Measurements from ENCODE around the gene CPNE4.

Gene CPNE4

DNA sequence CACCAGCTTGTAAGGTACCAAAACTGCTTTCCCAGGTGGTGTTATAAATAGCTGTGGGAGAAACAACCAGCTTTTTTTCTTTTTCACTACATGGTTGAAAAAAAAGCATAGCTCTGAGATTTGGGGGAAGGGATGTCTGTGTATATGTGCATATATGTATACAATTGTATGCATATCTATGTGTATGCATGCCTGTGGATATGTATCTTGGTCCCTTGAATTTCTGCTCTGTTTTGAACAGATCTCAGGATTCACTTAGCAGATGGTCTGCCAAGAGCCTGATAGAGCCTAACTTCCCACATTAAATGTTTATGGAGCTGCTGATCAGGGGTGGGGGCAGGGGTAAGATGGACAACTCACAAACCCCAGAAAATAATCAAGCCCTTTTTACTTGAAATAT, 39.0 kb upstream of the CPNE4 start:
- no peak for TF ChIP-seq TAF1 (IDR thresholded peaks at IDR 0.05; ENCODE audit: borderline replicate concordance, insufficient read depth, low read length)
- no peak for TF ChIP-seq FOXP2 (optimal IDR thresholded peaks at IDR 0.05; ENCODE audit: borderline replicate concordance, extremely low read depth, extremely low read length, insufficient read depth)
- TF ChIP-seq, protein P1, sequence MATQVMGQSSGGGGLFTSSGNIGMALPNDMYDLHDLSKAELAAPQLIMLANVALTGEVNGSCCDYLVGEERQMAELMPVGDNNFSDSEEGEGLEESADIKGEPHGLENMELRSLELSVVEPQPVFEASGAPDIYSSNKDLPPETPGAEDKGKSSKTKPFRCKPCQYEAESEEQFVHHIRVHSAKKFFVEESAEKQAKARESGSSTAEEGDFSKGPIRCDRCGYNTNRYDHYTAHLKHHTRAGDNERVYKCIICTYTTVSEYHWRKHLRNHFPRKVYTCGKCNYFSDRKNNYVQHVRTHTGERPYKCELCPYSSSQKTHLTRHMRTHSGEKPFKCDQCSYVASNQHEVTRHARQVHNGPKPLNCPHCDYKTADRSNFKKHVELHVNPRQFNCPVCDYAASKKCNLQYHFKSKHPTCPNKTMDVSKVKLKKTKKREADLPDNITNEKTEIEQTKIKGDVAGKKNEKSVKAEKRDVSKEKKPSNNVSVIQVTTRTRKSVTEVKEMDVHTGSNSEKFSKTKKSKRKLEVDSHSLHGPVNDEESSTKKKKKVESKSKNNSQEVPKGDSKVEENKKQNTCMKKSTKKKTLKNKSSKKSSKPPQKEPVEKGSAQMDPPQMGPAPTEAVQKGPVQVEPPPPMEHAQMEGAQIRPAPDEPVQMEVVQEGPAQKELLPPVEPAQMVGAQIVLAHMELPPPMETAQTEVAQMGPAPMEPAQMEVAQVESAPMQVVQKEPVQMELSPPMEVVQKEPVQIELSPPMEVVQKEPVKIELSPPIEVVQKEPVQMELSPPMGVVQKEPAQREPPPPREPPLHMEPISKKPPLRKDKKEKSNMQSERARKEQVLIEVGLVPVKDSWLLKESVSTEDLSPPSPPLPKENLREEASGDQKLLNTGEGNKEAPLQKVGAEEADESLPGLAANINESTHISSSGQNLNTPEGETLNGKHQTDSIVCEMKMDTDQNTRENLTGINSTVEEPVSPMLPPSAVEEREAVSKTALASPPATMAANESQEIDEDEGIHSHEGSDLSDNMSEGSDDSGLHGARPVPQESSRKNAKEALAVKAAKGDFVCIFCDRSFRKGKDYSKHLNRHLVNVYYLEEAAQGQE (IDR thresholded peaks at IDR 0.05; ENCODE audit: insufficient read depth in 1 of 2, low read depth in 2 of 2, low read length in 2 of 2) = no peak
- no peak for TF ChIP-seq POLR2AphosphoS5 (IDR thresholded peaks at IDR 0.05; ENCODE audit: low read depth, low read length)
- TF ChIP-seq SIN3A (IDR thresholded peaks at IDR 0.05; ENCODE audit: borderline replicate concordance, insufficient read depth, low read length) = no peak

- TF ChIP-seq, protein P1 (IDR thresholded peaks at IDR 0.05; ENCODE audit: insufficient read depth in 1 of 2, low read depth in 2 of 2, low read length in 2 of 2) = no peak
- TF ChIP-seq TAF1 (IDR thresholded peaks at IDR 0.05; ENCODE audit: borderline replicate concordance, insufficient read depth, low read length) = no peak
- TF ChIP-seq SIN3A (IDR thresholded peaks at IDR 0.05; ENCODE audit: borderline replicate concordance, insufficient read depth, low read length) = no peak
- no peak for TF ChIP-seq POLR2AphosphoS5 (IDR thresholded peaks at IDR 0.05; ENCODE audit: low read depth, low read length)
- no peak for TF ChIP-seq FOXP2 (optimal IDR thresholded peaks at IDR 0.05; ENCODE audit: borderline replicate concordance, extremely low read depth, extremely low read length, insufficient read depth)
Measured at GRCh38 chr3:132071043-132071442, 36.2 kb upstream of the CPNE4 start.

GRCh38 chr3:132064114-132064513, 29.3 kb upstream of the CPNE4 start:
- TF ChIP-seq, protein P1 (IDR thresholded peaks at IDR 0.05; ENCODE audit: insufficient read depth in 1 of 2, low read depth in 2 of 2, low read length in 2 of 2) = no peak
- TF ChIP-seq SIN3A (IDR thresholded peaks at IDR 0.05; ENCODE audit: borderline replicate concordance, insufficient read depth, low read length) (no peak), POLR2AphosphoS5 (IDR thresholded peaks at IDR 0.05; ENCODE audit: low read depth, low read length) (no peak), FOXP2 (optimal IDR thresholded peaks at IDR 0.05; ENCODE audit: borderline replicate concordance, extremely low read depth, extremely low read length, insufficient read depth) (no peak), TAF1 (IDR thresholded peaks at IDR 0.05; ENCODE audit: borderline replicate concordance, insufficient read depth, low read length) (no peak)

- TF ChIP-seq FOXP2 (optimal IDR thresholded peaks at IDR 0.05; ENCODE audit: borderline replicate concordance, extremely low read depth, extremely low read length, insufficient read depth) (no peak), SIN3A (IDR thresholded peaks at IDR 0.05; ENCODE audit: borderline replicate concordance, insufficient read depth, low read length) (no peak), TAF1 (IDR thresholded peaks at IDR 0.05; ENCODE audit: borderline replicate concordance, insufficient read depth, low read length) (no peak), POLR2AphosphoS5 (IDR thresholded peaks at IDR 0.05; ENCODE audit: low read depth, low read length) (no peak)
- TF ChIP-seq, protein P1 (IDR thresholded peaks at IDR 0.05; ENCODE audit: insufficient read depth in 1 of 2, low read depth in 2 of 2, low read length in 2 of 2) = no peak
Measured at GRCh38 chr3:132062535-132062934, 27.7 kb upstream of the CPNE4 start.

DNA sequence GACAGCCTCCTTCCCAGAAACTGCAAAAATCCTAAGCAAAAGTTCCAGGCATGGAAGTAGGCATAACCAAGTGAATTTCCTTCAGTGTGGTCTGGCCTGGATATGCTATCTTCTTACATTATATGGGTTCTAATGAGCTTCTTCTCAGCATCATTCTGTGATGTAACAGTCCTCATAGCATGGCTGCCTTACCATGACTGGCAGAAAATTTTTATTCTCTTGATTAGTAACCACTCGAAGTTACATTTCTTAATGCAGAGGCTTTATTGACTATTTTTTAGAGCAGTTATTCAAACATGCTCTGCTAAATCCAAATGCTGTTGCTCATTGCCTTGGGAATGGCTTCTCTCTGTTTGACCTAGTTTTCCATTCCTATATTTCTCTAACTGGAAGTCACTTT, 21.1 kb upstream of the CPNE4 start:
- TF ChIP-seq, protein P1 (IDR thresholded peaks at IDR 0.05; ENCODE audit: insufficient read depth in 1 of 2, low read depth in 2 of 2, low read length in 2 of 2) = no peak
- TF ChIP-seq POLR2AphosphoS5 (IDR thresholded peaks at IDR 0.05; ENCODE audit: low read depth, low read length) = no peak
- TF ChIP-seq FOXP2 (optimal IDR thresholded peaks at IDR 0.05; ENCODE audit: borderline replicate concordance, extremely low read depth, extremely low read length, insufficient read depth) = no peak
- no peak for TF ChIP-seq SIN3A (IDR thresholded peaks at IDR 0.05; ENCODE audit: borderline replicate concordance, insufficient read depth, low read length)
- no peak for TF ChIP-seq TAF1 (IDR thresholded peaks at IDR 0.05; ENCODE audit: borderline replicate concordance, insufficient read depth, low read length)
